IPS-NIHi7 (cell line): Measurements from ENCODE around the gene TMEM120A.

ENCODE experiments used
- DNase-seq: peaks from one replicate; pipeline ENCODE4 v3.0.0; 2012; ENCODE audit warnings: mixed read lengths; ENCODE audit errors: extremely low spot score

TMEM120A gene

DNA sequence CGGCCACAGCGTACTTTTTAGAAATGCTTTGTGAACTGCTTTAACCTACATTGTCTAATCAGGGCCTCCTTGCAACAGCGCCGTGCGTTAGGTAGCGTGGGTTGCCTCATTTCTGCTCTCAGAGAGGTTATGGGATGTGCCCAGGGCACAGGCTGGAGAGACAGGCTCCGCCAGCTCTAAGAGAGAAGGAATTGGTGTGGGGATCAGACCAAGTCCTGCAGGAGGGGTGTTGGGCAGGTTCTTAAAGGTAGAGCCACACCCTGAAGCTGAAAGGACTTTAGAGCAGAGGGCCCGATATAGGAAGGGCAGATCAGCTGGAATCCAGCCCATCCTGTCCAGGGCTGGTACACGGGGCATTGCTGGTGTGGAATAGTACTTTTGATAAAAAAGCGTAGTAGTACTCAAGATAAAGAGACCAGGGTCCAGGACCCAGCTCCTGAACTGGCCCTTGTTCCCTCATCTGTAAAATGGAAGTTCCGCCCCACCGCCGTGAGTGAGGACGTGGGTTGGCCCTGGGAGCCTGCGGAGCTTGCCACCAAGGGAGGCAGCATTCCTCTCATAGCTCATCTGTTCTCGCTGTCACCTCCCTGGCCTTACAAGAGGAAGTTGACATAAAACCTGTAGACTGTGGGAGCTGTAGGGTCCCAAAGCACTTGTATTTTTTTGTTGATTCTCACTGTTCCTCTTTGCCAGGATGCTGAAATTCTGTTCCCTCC lies 37.2 kb downstream of the TMEM120A start:
- DNase-seq = peak; percentile 67

DNA sequence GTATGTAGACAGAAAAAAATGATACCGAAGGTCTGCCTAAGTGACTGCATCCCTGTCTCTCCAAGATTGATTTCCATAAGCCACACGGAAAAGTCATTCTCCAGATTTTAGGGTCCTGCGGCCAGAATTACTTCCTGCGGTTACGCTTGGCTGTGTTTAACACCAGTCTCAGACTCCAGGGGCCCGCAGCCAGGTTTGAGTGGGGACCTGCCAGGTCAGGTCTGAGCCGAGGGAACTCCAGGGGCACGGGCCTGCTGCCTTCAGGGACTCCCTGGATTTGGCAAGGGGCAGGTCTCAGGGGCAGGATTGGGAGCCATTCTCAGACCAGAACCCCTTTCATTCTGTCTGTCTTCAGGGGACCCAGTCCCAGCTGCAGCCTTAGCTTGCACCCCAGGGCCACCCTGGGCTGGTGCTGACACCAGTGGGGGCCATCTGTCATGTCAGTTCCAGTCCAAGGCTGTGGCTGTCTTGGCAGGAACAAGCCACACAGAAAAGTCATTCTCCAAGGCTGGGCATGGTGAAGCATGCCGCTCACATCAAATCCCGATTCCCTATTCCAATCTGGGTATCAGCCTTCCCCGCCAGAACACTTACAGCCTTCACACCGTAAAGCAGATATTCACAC lies 39.0 kb downstream of the TMEM120A start:
- DNase-seq = no peak

DNA sequence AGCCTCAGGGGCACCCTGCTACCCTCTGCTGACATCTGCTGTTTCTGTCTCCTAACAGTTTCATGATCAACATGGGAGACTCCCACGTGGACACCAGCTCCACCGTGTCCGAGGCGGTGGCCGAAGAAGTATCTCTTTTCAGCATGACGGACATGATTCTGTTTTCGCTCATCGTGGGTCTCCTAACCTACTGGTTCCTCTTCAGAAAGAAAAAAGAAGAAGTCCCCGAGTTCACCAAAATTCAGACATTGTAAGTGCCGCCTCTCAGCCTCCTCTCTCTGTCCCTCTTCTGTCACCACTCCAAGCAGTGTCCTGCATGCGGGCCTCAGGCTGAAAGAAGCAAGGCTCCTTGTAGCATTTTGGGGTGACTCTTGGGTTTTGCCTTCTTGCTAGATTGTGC lies 40.5 kb downstream of the TMEM120A start:
- no peak for DNase-seq

DNA sequence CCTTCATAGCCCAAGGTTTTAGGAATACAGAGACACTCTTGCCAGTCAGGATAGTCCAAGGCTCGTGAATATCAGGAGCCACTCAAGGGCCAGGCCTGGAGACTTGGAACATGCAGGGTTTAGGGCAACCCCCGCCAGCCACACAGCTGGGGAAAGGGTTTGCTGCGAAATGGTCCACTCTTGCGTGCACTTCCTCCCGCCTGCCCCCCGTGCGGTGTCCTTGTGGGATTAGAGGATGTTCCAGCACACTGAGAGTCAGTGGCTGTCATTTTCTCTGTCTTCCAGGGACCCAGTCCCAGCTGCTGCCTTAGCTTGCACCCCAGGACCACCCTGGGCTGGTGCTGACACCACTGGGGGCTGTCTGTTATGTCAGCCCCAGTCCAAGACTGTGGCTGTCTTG lies 41.0 kb downstream of the TMEM120A start:
- DNase-seq = no peak

GRCh38 chr7:75951506-75951905 lies 42.9 kb downstream of the TMEM120A start:
- DNase-seq = no peak

GRCh38 chr7:75950111-75950681 lies 44.2 kb downstream of the TMEM120A start:
- DNase-seq = no peak

DNA sequence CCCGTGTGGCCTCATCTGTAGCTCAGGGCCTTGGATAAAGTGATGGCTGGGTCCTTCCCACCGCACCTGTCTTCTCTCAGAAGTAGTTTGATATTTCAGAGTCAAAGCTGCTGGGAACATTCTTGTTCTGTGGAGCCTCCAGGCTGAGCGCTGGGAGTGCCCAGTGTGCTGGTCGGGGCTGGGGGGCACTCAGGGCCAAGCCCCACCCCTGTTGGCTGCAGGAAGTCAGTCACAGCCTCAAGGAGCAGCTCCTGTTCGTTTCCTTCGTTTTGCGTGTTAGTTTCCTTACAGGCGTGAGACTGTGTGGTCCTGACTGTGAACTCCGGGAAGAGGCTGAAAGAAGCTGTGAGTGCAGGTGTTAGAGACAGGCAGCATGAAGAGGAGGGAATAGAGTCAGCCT lies 46.2 kb downstream of the TMEM120A start:
- DNase-seq = no peak

GRCh38 chr7:75946207-75946855 lies 48.1 kb downstream of the TMEM120A start:
- no peak for DNase-seq

DNA sequence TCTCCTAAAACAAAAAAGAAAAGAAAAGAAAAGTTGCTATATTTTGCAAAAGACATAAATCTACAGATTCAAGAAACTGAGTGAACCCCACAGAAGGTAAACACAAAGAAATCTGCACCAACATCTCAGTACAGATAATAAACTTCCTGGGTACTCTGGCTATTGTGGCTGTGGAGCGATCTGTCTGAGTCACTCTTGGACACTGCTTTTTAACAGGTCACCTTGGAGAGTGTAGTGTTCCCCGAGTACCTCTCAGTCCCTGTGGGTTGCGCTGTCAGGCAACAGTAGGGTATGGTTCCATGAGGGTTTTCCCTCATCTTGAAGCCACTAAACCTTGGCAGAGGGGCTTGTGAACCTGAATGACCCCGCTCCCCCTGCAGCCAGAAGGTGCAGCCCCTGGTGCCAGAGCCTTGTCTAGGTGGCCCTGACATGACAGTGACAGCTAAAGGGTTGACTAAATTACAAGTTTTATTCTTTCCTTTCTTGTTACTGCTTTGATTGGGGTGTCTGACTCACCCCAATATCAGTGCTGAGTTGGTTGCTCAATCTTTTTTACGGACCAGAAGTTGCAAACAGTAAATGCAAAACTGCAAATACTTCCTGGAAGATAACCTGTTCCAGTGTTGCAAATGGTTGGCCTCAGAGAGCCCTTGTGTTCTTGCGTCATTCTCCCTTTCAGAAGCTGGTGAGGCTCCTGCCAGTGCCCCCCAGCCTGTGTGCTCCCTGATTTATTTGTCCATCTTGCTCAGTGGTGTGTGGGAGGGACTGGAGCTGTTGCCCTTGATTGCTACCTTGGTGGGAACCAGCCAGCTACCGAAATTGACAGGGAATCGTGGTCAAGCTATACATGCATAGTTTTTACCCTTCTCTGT lies 48.9 kb downstream of the TMEM120A start:
- DNase-seq = peak; percentile 29

GRCh38 chr7:75944507-75944906 lies 49.9 kb downstream of the TMEM120A start:
- DNase-seq = no peak

- no peak for DNase-seq
Measured at GRCh38 chr7:75943864-75944263, 50.5 kb downstream of the TMEM120A start.

GRCh38 chr7:75938921-75939320 lies 55.5 kb downstream of the TMEM120A start:
- DNase-seq = no peak

GRCh38 chr7:75937958-75938786 lies 56.2 kb downstream of the TMEM120A start:
- DNase-seq = no peak
